Pancreas (tissue), 10 donors: ENCODE measurements around the gene APBA2. TPM values are rescaled to one million over a fixed set of nuclear protein-coding genes. Genes with fewer than 3 reads are reported as not detected.
A peak's percentile ranks its signal among the peaks of the same experiment; 100 is the strongest.

ENCODE experiments used
- ATAC-seq, 4 donors: fragments of 200-7000 bp; cut with Tn5 transposase; one replicate each; pipeline versions ENCODE4 v1.8.0 to v1.9.1; 2020; ENCODE audit warnings: mild to moderate bottlenecking in 4 of 4, moderate library complexity in 4 of 4
- DNase-seq, 6 donors: peaks; one replicate each; pipeline ENCODE4 v3.0.0-alpha.2; 2020
- FAIRE-seq: peaks from 2 replicates; lab custom pipeline; 2012; peaks lifted over from hg19 to GRCh38; lab: Jason Lieb, UNC
- H3K27ac ChIP-seq, 4 donors: fragments of 200-600 bp; sonication (generic); 1 replicate in 3 of 4; 2 replicates in 1 of 4; pipeline versions ENCODE4 v1.5.0 to v1.8.0; 2020
- H3K27me3 ChIP-seq, 4 donors: fragments of 200-600 bp; one replicate each; pipeline ENCODE4 v1.8.0; 2021
- H3K36me3 ChIP-seq, 3 donors: fragments of 200-600 bp; sonication (generic) in 1 of 3; one replicate each; pipeline versions ENCODE4 v1.5.0 to v1.8.0; 2020 to 2021
- H3K4me1 ChIP-seq, 3 donors: fragments of 200-600 bp; one replicate each; pipeline ENCODE4 v1.8.0; 2021
- H3K4me3 ChIP-seq, 4 donors: fragments of 200-600 bp; sonication (generic) in 2 of 4; one replicate each; pipeline versions ENCODE4 v1.5.0 to v1.8.0; 2020 to 2021
- H3K9me3 ChIP-seq, 4 donors: fragments of 200-600 bp; one replicate each; pipeline ENCODE4 v1.8.0; 2021
- WGBS, 2 donors: extraction: QIAGEN DNeasy Blood & Tissue Kit; methylation state at CpG; one replicate each; pipeline ENCODE4 v1.1.7; 2013; 5-methylcytosine and 5-hydroxymethylcytosine counted together
- intact Hi-C, 3 donors: fragments of 100-400 bp; cut with DNase I; formaldehyde crosslinking; loops; one replicate each; pipeline versions ENCODE4 v1.11.1 to v1.14.2; 2022
- polyA plus RNA-seq, 2 donors: library from polyadenylated mRNA; stranded (reverse); fragments of 200-250 nt; gene quantifications; one replicate each; pipeline ENCODE4 v1.2.3, GENCODE V29; 2013
- total RNA-seq, 6 donors: library from RNA; stranded (reverse); fragmentation: NEBNext Ultra II Directional in 4 of 6; extraction: Animal tissue kit (Norgen Biotek cat#: 25700) in 4 of 6; gene quantifications; one replicate each; pipeline versions ENCODE4 v1.2.1 to v1.2.4, GENCODE V29; 2021 to 2023
- TF ChIP-seq, protein P1 (sequence below), 4 donors: fragments of 200-600 bp; sonication (generic) in 3 of 4; IDR thresholded peaks; one replicate each; pipeline versions ENCODE4 v1.5.0 to v1.8.0; 2021; ENCODE audit warnings: antibody characterized with exemption in 4 of 4
- donor health status: healthy with polysubstance abuse.
- donor health status: DM: no; HTN: no; CAD: no; lungs with moderate emphysema.
- donor health status: DM: no; HTN: no; CAD: no.
- donor health status: control.
- donor health status: control.
- donor health status: Bipolar disorder and iron deficiency.
- donor health status: DM: yes; HTN: yes; CAD: no.
- donor health status: DM: no; HTN: no; CAD: no.
- donor health status: DM: no; HTN: no; CAD: no.
- donor health status: DM: yes; HTN: yes; CAD: no.

APBA2 gene
- total and polyA plus RNA-seq, 8 donors: 3.9 to 10.3 (median 6.7) TPM

GRCh38 chr15:28957606-28958498 lies 72.1 kb downstream of the APBA2 start:
- H3K27me3 ChIP-seq: no peaks in the 10 kb centered on the region
- WGBS, 2 donors: 90 to 95% methylated on average over 18 of the region's 18 CpGs
- TF ChIP-seq, protein P1, sequence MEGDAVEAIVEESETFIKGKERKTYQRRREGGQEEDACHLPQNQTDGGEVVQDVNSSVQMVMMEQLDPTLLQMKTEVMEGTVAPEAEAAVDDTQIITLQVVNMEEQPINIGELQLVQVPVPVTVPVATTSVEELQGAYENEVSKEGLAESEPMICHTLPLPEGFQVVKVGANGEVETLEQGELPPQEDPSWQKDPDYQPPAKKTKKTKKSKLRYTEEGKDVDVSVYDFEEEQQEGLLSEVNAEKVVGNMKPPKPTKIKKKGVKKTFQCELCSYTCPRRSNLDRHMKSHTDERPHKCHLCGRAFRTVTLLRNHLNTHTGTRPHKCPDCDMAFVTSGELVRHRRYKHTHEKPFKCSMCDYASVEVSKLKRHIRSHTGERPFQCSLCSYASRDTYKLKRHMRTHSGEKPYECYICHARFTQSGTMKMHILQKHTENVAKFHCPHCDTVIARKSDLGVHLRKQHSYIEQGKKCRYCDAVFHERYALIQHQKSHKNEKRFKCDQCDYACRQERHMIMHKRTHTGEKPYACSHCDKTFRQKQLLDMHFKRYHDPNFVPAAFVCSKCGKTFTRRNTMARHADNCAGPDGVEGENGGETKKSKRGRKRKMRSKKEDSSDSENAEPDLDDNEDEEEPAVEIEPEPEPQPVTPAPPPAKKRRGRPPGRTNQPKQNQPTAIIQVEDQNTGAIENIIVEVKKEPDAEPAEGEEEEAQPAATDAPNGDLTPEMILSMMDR (IDR thresholded peaks at IDR 0.05): no peak
- H3K36me3 ChIP-seq: no peaks in the 10 kb centered on the region
- FAIRE-seq (no peak), ATAC-seq (no peak), DNase-seq (peak in 1 of 6 donors; percentile 25)
- no peak overlapping the region for H3K27ac ChIP-seq
- no peaks in the 10 kb centered on the region for H3K9me3 ChIP-seq
- intact Hi-C loops: loop anchor here in 1 of 3 donors (10.0 kb wide), 1 partner anchor 63 kb away; no protein-coding TSS in a partner anchor
- H3K4me1 ChIP-seq: no peaks in the 10 kb centered on the region
- no peak overlapping the region for H3K4me3 ChIP-seq

DNA sequence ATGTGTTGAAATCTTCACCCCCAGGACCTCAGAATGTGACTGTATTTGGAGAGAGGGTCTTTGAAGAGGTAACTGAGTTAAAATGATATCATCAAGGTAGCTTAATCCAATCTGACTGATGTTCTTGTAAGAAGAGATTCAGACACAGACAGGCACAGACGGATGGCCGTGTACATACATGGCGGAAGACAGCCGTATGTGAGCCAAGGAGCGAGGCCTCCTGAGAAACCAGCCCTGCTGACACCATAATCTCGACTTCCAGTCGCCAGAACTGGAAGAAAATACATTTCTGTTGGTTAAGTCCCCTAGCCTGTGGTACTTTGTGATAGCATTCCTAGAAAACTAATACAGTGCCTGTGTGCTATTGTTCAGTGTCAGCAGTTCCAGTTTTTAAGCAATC lies 73.6 kb downstream of the APBA2 start:
- ATAC-seq (no peak), FAIRE-seq (no peak), DNase-seq (no peak)
- H3K4me1 ChIP-seq: no peaks in the 10 kb centered on the region
- no peaks in the 10 kb centered on the region for H3K9me3 ChIP-seq
- intact Hi-C loops: loop anchor here in 1 of 3 donors (10.0 kb wide), 1 partner anchor 65 kb away; no protein-coding TSS in a partner anchor
- H3K27me3 ChIP-seq: no peaks in the 10 kb centered on the region
- WGBS, 2 donors: 92 to 96% methylated on average over 7 of the region's 7 CpGs
- no peaks in the 10 kb centered on the region for H3K36me3 ChIP-seq
- TF ChIP-seq, protein P1 (IDR thresholded peaks at IDR 0.05): no peak
- H3K27ac ChIP-seq: no peak overlapping the region
- H3K4me3 ChIP-seq: no peak overlapping the region

DNA sequence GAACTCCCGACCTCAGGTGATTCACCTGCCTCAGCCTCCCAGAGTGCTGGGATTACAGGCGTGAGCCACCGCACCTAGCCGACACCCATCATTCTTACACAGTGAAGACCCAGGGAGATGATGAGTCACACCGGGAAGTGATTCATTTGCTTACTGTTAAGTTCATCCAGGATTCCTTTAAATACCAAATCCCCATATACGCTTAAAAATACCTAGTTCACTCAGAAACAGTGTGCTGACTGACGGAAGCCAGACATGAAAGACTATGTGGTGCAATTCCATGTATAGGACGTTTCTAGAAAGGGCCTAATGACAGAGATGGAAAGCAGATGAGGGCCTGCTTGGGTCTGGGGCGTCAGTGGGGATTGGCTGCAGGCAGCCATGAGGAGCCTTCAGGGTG lies 75.2 kb downstream of the APBA2 start:
- peak in 1 of 6 donors; percentile 16 for DNase-seq
- TF ChIP-seq, protein P1 (IDR thresholded peaks at IDR 0.05): no peak
- no peak for ATAC-seq
- H3K36me3 ChIP-seq: no peaks in the 10 kb centered on the region
- 83 to 86% methylated on average over 9 of the region's 9 CpGs for WGBS, 2 donors
- intact Hi-C loops: no loop called here
- no peaks in the 10 kb centered on the region for H3K4me1 ChIP-seq
- H3K4me3 ChIP-seq: no peak overlapping the region
- no peak overlapping the region for H3K27ac ChIP-seq
- H3K9me3 ChIP-seq: no peaks in the 10 kb centered on the region
- no peak for FAIRE-seq
- no peaks in the 10 kb centered on the region for H3K27me3 ChIP-seq

GRCh38 chr15:28961391-28961790 lies 75.6 kb downstream of the APBA2 start:
- FAIRE-seq (no peak), DNase-seq (no peak), ATAC-seq (no peak)
- no peak overlapping the region for H3K27ac ChIP-seq
- 90 to 93% methylated on average over 12 of the region's 12 CpGs for WGBS, 2 donors
- no peaks in the 10 kb centered on the region for H3K27me3 ChIP-seq
- no peak overlapping the region for H3K4me3 ChIP-seq
- no peaks in the 10 kb centered on the region for H3K9me3 ChIP-seq
- H3K36me3 ChIP-seq: no peaks in the 10 kb centered on the region
- intact Hi-C loops: no loop called here
- TF ChIP-seq, protein P1 (IDR thresholded peaks at IDR 0.05): no peak
- H3K4me1 ChIP-seq: no peaks in the 10 kb centered on the region
